ENCODE data around the gene NGEF.

The NGEF gene

GRCh38 chr2:232971744-232972143 lies 41.3 kb downstream of the NGEF start:
- no peak for DNase-seq (ENCODE audit: low read depth)
- TF ChIP-seq CTCF (IDR thresholded peaks at IDR 0.05; ENCODE audit: insufficient read depth, low read depth, low read length, missing control alignments), result no peak
- no peak overlapping the region for H3K4me3 ChIP-seq (ENCODE audit: low read length)

DNA sequence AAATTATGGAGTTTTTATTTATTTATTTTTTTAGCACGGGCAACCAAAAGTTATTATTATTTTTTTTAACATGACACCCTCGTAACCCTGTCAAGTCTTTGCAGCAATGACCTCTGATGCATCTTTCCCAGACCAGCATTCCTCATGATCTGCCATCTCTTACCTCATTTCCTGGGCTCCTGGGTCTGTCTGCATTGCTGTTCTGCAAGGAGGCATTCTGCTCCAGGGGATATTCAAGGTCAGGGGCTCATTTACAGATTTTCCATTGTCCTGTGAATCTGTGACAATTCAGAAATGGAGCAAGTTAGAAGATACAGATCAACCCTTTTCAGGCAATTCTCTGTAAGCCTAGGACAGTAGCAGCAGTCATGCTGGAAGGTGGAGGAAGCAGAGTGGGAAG lies 43.0 kb downstream of the NGEF start:
- DNase-seq (ENCODE audit: low read depth), result no peak
- no peak overlapping the region for H3K4me3 ChIP-seq (ENCODE audit: low read length)
- TF ChIP-seq CTCF (IDR thresholded peaks at IDR 0.05; ENCODE audit: insufficient read depth, low read depth, low read length, missing control alignments), result no peak

DNA sequence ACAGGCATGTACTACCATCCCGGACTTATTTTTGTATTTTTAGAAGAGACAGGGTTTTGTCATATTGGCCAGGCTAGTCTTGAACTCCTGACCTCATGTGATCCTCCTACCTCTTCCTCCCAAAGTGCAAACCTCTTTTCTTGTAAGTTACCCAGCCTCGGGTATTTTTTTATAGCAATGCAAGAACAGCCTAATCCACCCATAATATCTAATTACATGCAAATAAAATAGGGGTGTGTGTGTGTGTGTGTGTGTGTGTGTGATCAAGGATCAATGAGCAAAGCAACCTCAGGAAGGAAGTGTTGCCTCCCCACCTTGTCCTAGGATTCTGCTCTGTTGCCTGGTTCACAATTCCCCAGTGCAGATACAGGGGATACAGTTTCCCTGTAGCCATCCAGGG lies 45.6 kb downstream of the NGEF start:
- no peak for TF ChIP-seq CTCF (IDR thresholded peaks at IDR 0.05; ENCODE audit: insufficient read depth, low read depth, low read length, missing control alignments)
- no peak for DNase-seq (ENCODE audit: low read depth)
- H3K4me3 ChIP-seq (ENCODE audit: low read length), result no peak overlapping the region

DNA sequence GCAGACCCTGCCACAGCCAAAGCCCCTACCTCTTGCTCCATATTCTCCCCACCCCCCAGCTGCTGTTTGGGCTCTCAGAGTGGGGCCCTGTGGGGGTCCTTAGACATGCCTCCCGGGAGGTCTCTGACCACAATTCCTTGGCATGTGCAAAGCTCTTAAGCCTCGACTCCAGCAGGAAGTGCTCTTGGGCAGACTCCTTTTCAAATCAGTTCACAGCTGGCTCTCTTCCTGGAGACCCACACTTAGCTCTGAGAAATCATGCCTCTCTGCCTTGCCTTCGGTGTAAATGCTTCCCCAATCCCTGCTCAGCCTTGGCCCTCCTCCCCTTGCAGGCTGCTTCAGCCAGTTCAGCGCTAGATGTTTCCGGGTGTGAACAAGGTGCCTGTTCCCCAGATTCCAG lies 46.9 kb downstream of the NGEF start:
- H3K4me3 ChIP-seq (ENCODE audit: low read length), result no peak overlapping the region
- DNase-seq (ENCODE audit: low read depth), result no peak
- no peak for TF ChIP-seq CTCF (IDR thresholded peaks at IDR 0.05; ENCODE audit: insufficient read depth, low read depth, low read length, missing control alignments)

DNA sequence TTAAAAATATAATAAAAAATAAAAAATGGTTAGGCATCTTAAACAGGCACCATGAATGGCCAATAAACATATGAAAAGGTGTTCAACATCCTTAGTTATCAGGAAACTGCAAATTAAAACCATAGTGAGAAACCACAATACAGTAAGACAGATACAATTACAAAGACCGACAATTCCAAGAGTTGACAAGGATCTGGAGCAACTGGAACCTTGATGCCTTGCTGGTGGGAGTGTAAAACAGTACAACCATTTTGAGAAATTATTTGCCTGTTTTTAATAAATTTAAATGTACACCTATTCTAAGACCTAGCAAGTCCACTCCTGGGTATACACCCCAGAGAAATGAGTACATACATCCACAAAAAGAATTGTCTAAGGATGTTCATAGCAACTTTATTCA lies 49.1 kb downstream of the NGEF start:
- no peak for DNase-seq (ENCODE audit: low read depth)
- no peak overlapping the region for H3K4me3 ChIP-seq (ENCODE audit: low read length)
- TF ChIP-seq CTCF (IDR thresholded peaks at IDR 0.05; ENCODE audit: insufficient read depth, low read depth, low read length, missing control alignments), result no peak

DNA sequence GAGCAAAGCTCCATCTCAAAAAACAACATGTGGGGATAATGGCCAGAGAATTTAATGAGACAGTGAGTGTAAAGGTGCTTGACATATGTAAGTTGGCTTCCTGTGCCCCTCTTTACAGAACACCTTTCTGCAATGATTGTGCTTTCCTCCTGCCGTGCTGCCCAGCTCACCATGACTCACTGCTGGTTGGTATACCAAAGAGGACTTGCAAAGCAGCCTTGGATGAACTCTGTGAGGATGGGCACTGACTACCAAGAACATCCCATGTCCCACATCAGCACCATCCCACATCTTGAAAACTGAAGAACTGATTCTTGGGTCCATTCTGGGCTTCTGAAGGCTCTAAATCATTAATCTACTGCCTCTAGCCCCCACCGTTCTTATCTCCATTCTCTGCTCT lies 52.2 kb downstream of the NGEF start:
- peak; percentile 60 for DNase-seq (ENCODE audit: low read depth)
- no peak overlapping the region for H3K4me3 ChIP-seq (ENCODE audit: low read length)
- no peak for TF ChIP-seq CTCF (IDR thresholded peaks at IDR 0.05; ENCODE audit: insufficient read depth, low read depth, low read length, missing control alignments)

DNA sequence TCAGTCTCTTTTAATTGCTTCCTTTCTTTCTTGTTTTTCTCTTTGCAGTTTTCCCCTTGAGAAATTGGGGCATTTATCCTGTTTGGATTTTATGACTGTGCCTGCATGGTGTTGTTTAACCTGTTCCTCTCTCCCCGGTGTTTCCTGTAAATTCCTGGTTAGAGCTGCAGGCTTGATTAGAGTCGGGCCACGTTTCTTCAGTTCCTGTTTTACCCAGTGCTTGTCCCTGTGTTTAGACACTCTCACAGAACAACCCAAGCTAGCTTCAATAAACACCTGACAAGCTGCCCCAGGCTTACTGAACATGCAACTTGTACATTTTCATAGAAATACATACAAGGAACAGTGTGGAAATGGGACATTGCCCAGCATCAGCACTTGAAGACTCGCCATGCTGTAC lies 53.9 kb downstream of the NGEF start:
- TF ChIP-seq CTCF (IDR thresholded peaks at IDR 0.05; ENCODE audit: insufficient read depth, low read depth, low read length, missing control alignments), result no peak
- H3K4me3 ChIP-seq (ENCODE audit: low read length), result no peak overlapping the region
- no peak for DNase-seq (ENCODE audit: low read depth)
